Upper lobe of right lung (tissue), 1 donor: ENCODE data around the gene ADGRV1. TPM values are rescaled to one million over a fixed set of nuclear protein-coding genes. Genes with fewer than 3 reads are reported as not detected.

Experiments
- ATAC-seq: fragments of 200-7000 bp; cut with Tn5 transposase; one replicate; pipeline ENCODE4 v1.9.1; 2020; ENCODE audit warnings: mild to moderate bottlenecking, moderate library complexity
- DNase-seq: peaks from one replicate; pipeline ENCODE4 v3.0.0-alpha.2; 2020
- H3K27ac ChIP-seq: fragments of 200-600 bp; one replicate; pipeline ENCODE4 v1.8.0; 2022
- H3K27me3 ChIP-seq: fragments of 200-600 bp; one replicate; pipeline ENCODE4 v1.8.0; 2022; ENCODE audit warnings: mild to moderate bottlenecking
- H3K36me3 ChIP-seq: fragments of 200-600 bp; one replicate; pipeline ENCODE4 v1.8.0; 2022
- H3K4me1 ChIP-seq: fragments of 200-600 bp; one replicate; pipeline ENCODE4 v1.8.0; 2022
- H3K4me3 ChIP-seq: fragments of 200-600 bp; one replicate; pipeline ENCODE4 v1.8.0; 2022; ENCODE audit warnings: mild to moderate bottlenecking
- H3K9me3 ChIP-seq: fragments of 200-600 bp; one replicate; pipeline ENCODE4 v1.8.0; 2022
- intact Hi-C: fragments of 100-400 bp; cut with DNase I; formaldehyde crosslinking; loops from one replicate; pipeline ENCODE4 v1.11.0; 2022
- total RNA-seq: library from RNA; stranded (reverse); fragmentation: NEBNext Ultra II Directional; extraction: Animal tissue kit (Norgen Biotek cat#: 25700); gene quantifications from one replicate; pipeline ENCODE4 v1.2.1, GENCODE V29; 2021
- TF ChIP-seq, protein P1 (sequence below): fragments of 200-600 bp; IDR thresholded peaks from one replicate; pipeline ENCODE4 v1.8.0; 2022; ENCODE audit warnings: antibody characterized with exemption
- donor health status: DM: no; HTN: yes; CAD: no; lungs with severe emphysema.

ADGRV1 gene
- total RNA-seq, 1 donor from 2014 or later, result 47.1 TPM

DNA sequence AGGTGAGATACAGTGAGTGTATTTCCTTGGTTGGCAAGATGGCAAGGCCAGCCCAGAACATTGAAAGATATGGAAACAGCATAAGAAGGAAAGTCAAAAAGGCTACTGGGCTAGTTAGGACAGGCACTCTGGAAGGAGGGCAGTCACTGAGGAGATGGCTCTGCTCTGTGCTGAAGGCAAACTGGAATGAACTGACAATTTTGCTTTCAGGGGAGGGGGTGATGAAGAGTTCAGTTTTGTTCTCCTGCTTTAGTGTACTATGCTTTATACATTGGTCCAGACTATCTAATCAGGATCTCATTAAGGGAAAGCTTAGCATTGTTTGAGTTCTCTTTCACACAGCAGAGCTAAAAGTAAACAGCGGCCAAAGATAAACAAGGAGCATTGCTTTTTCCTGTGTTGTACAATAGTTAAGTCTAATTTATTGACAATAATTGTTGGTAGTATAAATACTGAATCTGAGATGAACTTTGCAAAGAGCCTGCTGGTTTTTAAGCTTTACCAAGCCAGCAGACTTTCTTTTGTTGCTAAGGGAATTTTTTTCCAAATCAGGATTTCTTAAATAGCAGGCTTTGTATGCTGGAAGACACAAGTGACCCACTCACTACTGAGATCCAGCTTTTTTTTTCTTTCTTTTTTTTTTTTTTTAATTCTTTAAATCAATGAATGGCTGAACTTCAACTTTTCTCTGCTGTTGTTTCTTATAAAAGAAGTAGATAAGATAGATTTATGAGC, 469.0 kb downstream of the ADGRV1 start:
- peak; percentile 50 for ATAC-seq
- H3K4me1 ChIP-seq, result peaks cover 8% of the 10 kb centered on the region
- H3K4me3 ChIP-seq, result no peak overlapping the region
- no peaks in the 10 kb centered on the region for H3K36me3 ChIP-seq
- no peaks in the 10 kb centered on the region for H3K27me3 ChIP-seq
- no peaks in the 10 kb centered on the region for H3K9me3 ChIP-seq
- no peak for DNase-seq
- no peak overlapping the region for H3K27ac ChIP-seq
- TF ChIP-seq, protein P1, sequence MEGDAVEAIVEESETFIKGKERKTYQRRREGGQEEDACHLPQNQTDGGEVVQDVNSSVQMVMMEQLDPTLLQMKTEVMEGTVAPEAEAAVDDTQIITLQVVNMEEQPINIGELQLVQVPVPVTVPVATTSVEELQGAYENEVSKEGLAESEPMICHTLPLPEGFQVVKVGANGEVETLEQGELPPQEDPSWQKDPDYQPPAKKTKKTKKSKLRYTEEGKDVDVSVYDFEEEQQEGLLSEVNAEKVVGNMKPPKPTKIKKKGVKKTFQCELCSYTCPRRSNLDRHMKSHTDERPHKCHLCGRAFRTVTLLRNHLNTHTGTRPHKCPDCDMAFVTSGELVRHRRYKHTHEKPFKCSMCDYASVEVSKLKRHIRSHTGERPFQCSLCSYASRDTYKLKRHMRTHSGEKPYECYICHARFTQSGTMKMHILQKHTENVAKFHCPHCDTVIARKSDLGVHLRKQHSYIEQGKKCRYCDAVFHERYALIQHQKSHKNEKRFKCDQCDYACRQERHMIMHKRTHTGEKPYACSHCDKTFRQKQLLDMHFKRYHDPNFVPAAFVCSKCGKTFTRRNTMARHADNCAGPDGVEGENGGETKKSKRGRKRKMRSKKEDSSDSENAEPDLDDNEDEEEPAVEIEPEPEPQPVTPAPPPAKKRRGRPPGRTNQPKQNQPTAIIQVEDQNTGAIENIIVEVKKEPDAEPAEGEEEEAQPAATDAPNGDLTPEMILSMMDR, result no peak
- intact Hi-C loops, result no loop called here

DNA sequence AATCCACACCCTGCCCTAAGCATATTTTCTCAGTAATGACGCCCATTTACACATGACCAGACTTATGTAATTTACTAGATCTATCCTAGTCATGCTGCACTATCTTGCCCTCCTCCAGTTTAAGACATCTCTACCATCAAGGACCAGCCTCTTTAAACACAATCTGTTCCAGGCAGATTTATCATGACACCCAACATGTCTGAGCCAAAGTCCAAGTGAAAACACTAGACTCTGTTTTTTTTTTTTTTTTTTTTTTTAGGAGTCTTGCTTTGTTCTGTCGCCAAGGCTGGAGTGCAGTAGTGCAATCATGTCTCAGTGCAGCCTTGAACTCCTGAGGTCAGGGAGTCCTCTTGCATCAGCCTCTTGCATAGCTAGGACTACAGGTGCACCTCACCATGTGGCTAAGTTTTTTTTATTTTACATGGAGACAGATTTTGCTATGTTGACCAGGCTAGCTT, 469.9 kb downstream of the ADGRV1 start:
- Histone ChIP-seq H3K9me3 (no peaks in the 10 kb centered on the region), H3K4me1 (peaks cover 7% of the 10 kb centered on the region), H3K27ac (no peak overlapping the region), H3K27me3 (no peaks in the 10 kb centered on the region), H3K4me3 (no peak overlapping the region), H3K36me3 (no peaks in the 10 kb centered on the region)
- TF ChIP-seq, protein P1, result no peak
- no peak for DNase-seq
- intact Hi-C loops, result no loop called here
- no peak for ATAC-seq

DNA sequence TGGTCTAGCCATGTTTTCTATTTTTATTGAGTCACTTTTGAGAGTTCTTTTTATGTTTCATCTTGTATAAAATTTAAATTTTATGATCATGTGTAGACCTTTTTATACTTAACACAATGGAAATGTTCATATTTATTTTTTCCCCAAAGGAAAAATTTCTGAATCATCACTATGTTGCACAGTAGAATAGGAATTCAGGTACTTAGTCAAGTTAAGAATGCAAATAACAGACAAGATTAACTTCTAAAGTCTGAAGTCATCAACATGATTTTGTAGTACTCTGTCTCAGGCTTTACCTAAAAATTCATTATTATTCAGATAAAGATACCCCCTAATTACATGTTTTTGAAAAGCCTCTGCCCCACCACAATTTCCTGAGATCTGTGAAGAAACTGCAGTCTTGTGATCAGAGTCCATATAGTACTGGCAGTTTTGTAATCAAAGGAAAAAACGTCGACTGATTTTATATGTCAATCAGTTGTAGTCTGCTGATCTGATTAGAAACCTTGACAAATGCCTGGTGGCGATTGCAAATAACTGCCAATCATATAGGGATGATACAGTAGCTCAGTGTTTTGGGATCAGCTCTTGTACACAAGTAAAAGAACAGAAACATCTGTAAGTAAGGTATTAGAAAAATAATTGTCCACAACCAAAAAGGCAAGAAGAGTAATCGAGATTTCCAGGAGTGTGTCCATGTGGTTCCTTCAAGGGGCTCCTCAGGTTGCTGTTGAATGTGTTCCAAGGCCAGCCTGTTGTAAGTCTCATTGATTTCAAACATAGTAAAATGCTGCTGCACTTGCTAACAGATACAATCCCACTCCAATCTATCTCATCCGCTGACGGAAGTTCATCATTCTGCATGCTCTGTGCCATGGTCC, 472.2 kb downstream of the ADGRV1 start:
- no peaks in the 10 kb centered on the region for H3K27me3 ChIP-seq
- no peaks in the 10 kb centered on the region for H3K36me3 ChIP-seq
- no peak for DNase-seq
- peaks cover 7% of the 10 kb centered on the region for H3K4me1 ChIP-seq
- intact Hi-C loops, result no loop called here
- TF ChIP-seq, protein P1, result no peak
- ATAC-seq, result no peak
- H3K27ac ChIP-seq, result no peak overlapping the region
- no peak overlapping the region for H3K4me3 ChIP-seq
- no peaks in the 10 kb centered on the region for H3K9me3 ChIP-seq

DNA sequence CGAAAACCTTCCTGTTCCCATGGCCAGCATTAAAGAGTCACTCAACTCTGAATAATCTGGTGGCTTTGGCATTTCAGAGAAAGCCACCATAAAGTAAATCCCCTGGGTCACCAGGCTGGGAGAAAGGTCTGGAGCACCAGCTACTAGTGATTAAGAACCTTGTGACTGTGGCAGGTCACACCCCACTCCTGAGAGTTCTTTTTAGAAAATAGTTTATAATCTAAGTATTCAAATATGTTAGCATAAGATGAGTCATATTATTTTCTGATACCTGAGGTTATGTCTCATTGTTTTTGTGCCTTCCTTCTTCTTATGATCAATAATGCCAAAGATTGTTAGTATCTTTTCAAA, 472.8 kb downstream of the ADGRV1 start:
- intact Hi-C loops, result no loop called here

DNA sequence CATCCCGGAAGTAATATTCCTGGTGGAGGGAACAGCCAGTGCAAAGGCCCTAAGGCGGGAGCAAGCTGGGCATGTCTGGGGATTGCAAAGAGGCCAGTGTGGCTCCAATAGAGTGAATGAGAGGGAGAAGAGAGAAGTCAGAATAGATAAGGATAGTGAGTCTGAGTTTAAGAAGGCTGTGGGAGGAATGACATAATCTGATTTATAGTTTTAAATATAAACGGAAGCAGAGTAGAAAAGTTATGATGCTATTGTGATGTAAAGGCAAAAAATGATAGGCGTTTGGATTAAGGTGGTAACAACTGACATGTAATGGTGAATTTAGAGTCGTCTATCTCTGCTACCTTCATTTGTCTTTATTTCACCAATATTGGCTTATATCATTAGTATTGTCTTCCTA, 473.5 kb downstream of the ADGRV1 start:
- ATAC-seq, result no peak
- no peak overlapping the region for H3K27ac ChIP-seq

More for the DNA sequence above, 472.8 kb downstream of the ADGRV1 start:
- no peak overlapping the region for H3K4me3 ChIP-seq
- ATAC-seq, result no peak
- H3K9me3 ChIP-seq, result no peaks in the 10 kb centered on the region
- peaks cover 2% of the 10 kb centered on the region for H3K4me1 ChIP-seq
- H3K27ac ChIP-seq, result no peak overlapping the region
- H3K27me3 ChIP-seq, result no peaks in the 10 kb centered on the region
- TF ChIP-seq, protein P1, result no peak
- no peaks in the 10 kb centered on the region for H3K36me3 ChIP-seq
- DNase-seq, result no peak

More for the DNA sequence above, 473.5 kb downstream of the ADGRV1 start:
- intact Hi-C loops, result no loop called here
- Histone ChIP-seq H3K36me3 (no peaks in the 10 kb centered on the region), H3K4me3 (no peak overlapping the region), H3K27me3 (no peaks in the 10 kb centered on the region), H3K4me1 (no peaks in the 10 kb centered on the region), H3K9me3 (no peaks in the 10 kb centered on the region)
- no peak for DNase-seq
- TF ChIP-seq, protein P1, result no peak
